ENCODE data around the gene SLC12A7.

- TF ChIP-seq POLR2A (IDR thresholded peaks at IDR 0.05; ENCODE audit: low read depth, low read length) (no peak), TAF1 (IDR thresholded peaks at IDR 0.05; ENCODE audit: borderline replicate concordance, low read depth, low read length) (no peak)
These were observed 21.2 kb upstream of the SLC12A7 start for GRCh38 chr5:1133108-1133507.
